ENCODE measurements around the gene SELENOI. TPM values are rescaled to one million over a fixed set of nuclear protein-coding genes. Genes with fewer than 3 reads are reported as not detected.
"Not testable (repeated sequence)": the region's sequence is repeated elsewhere in the genome, so short reads cannot be mapped to it uniquely, and the experiment has no call there.

The SELENOI gene
- total RNA-seq, 1 donor from 2014 or later, result 33.4 TPM

- no peak for DNase-seq (ENCODE audit: extremely low spot score in 2 of 2)
- Histone ChIP-seq H3K9me3 (no peaks in the 10 kb centered on the region), H3K4me3 (no peak overlapping the region), H3K4me1 (peaks cover 14% of the 10 kb centered on the region), H3K27me3 (no peaks in the 10 kb centered on the region), H3K36me3 (no peaks in the 10 kb centered on the region), H3K27ac (no peak overlapping the region)
- TF ChIP-seq POLR2AphosphoS5 (IDR thresholded peaks at IDR 0.05; ENCODE audit: insufficient read depth in 1 of 2, low read depth in 1 of 2) (no peak), CTCF (IDR thresholded peaks at IDR 0.05) (no peak), POLR2A (IDR thresholded peaks at IDR 0.05) (no peak)
- intact Hi-C loops (cut with DNase I), result loop anchor here (10.0 kb wide), 1 partner anchor 1995 kb away; no protein-coding TSS in a partner anchor
Observed at GRCh38 chr2:26349690-26350089, 3.7 kb downstream of the SELENOI start.

GRCh38 chr2:26351375-26352090 is 5.6 kb downstream of the SELENOI start:
- intact Hi-C loops (cut with DNase I), result no loop called here
- peaks cover 23% of the 10 kb centered on the region for H3K4me1 ChIP-seq

GRCh38 chr2:26352892-26353291 is 6.9 kb downstream of the SELENOI start:
- TF ChIP-seq POLR2A (IDR thresholded peaks at IDR 0.05), result no peak
- TF ChIP-seq POLR2AphosphoS5 (IDR thresholded peaks at IDR 0.05; ENCODE audit: insufficient read depth in 1 of 2, low read depth in 1 of 2), result peak in 1 of 2 donors; percentile 63
- intact Hi-C loops (cut with DNase I), result no loop called here
- DNase-seq (ENCODE audit: extremely low spot score in 2 of 2), result no peak
- Histone ChIP-seq H3K4me3 (no peak overlapping the region), H3K36me3 (no peaks in the 10 kb centered on the region), H3K9me3 (no peaks in the 10 kb centered on the region), H3K27me3 (no peaks in the 10 kb centered on the region), H3K27ac (no peak overlapping the region), H3K4me1 (peaks cover 26% of the 10 kb centered on the region)

More at GRCh38 chr2:26351375-26352090, 5.6 kb downstream of the SELENOI start:
- Histone ChIP-seq H3K9me3 (no peaks in the 10 kb centered on the region), H3K4me3 (no peak overlapping the region), H3K36me3 (no peaks in the 10 kb centered on the region), H3K27me3 (no peaks in the 10 kb centered on the region), H3K27ac (no peak overlapping the region)
- TF ChIP-seq CTCF (IDR thresholded peaks at IDR 0.05), result no peak
- TF ChIP-seq POLR2A (IDR thresholded peaks at IDR 0.05), result no peak
- no peak for TF ChIP-seq POLR2AphosphoS5 (IDR thresholded peaks at IDR 0.05; ENCODE audit: insufficient read depth in 1 of 2, low read depth in 1 of 2)
- DNase-seq (ENCODE audit: extremely low spot score in 2 of 2), result no peak

- H3K4me3 ChIP-seq; DNase-seq (ENCODE audit: extremely low spot score in 2 of 2); H3K27me3 ChIP-seq; intact Hi-C loops (cut with DNase I); H3K36me3 ChIP-seq; H3K9me3 ChIP-seq: not testable (repeated sequence)
- H3K4me1 ChIP-seq, result peaks cover 35% of the 10 kb centered on the region
- peak overlapping the region; percentile 71 for H3K27ac ChIP-seq
Observed at GRCh38 chr2:26354469-26354868, 8.5 kb downstream of the SELENOI start.

GRCh38 chr2:26355038-26355995 is 9.4 kb downstream of the SELENOI start:
- intact Hi-C loops (cut with DNase I), result no loop called here
- TF ChIP-seq POLR2A (IDR thresholded peaks at IDR 0.05) (no peak), CTCF (IDR thresholded peaks at IDR 0.05) (no peak), POLR2AphosphoS5 (IDR thresholded peaks at IDR 0.05; ENCODE audit: insufficient read depth in 1 of 2, low read depth in 1 of 2) (peak in 1 of 2 donors; percentile 71)
- Histone ChIP-seq H3K27me3 (no peaks in the 10 kb centered on the region), H3K9me3 (no peaks in the 10 kb centered on the region), H3K27ac (peak overlapping the region; percentile 71), H3K4me3 (no peak overlapping the region), H3K4me1 (peaks cover 44% of the 10 kb centered on the region), H3K36me3 (no peaks in the 10 kb centered on the region)
- no peak for DNase-seq (ENCODE audit: extremely low spot score in 2 of 2)
